ENCODE data around the gene RASGEF1C.

The RASGEF1C gene

GRCh38 chr5:180159756-180160155, 49.3 kb downstream of the RASGEF1C start:
- DNase-seq (ENCODE audit: low spot score) = no peak

DNA sequence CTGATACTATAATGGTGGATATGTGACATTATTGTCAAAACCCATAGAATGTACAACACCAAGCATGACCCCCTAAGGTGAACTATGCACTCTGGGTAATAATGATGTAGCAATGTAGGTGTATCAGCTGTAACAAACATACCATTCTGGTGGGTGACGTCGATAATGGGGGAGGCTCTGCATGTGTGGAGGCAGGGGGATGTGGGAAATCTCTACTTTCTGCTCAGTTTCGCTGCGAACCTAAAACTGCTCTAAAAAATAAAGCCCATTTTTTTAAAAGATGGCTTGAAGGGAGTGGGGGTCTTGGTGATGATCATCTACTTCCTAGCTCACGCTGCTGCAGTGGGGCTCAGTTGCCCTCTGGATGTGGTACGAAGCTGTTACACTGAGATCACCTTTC, 51.1 kb downstream of the RASGEF1C start:
- DNase-seq (ENCODE audit: low spot score) = no peak

- DNase-seq (ENCODE audit: low spot score) = no peak
These were observed 52.9 kb downstream of the RASGEF1C start for GRCh38 chr5:180156141-180156540.

- DNase-seq (ENCODE audit: low spot score) = no peak
These were observed 53.6 kb downstream of the RASGEF1C start for GRCh38 chr5:180155365-180155926.

- DNase-seq (ENCODE audit: low spot score) = no peak
These were observed 54.1 kb downstream of the RASGEF1C start for GRCh38 chr5:180154821-180155364.

GRCh38 chr5:180153991-180154390, 55.0 kb downstream of the RASGEF1C start:
- DNase-seq (ENCODE audit: low spot score) = no peak

- DNase-seq (ENCODE audit: low spot score) = no peak
These were observed 55.9 kb downstream of the RASGEF1C start for GRCh38 chr5:180153099-180153498.

GRCh38 chr5:180143656-180144364, 65.2 kb downstream of the RASGEF1C start:
- no peak for DNase-seq (ENCODE audit: low spot score)

- DNase-seq (ENCODE audit: low spot score) = no peak
These were observed 66.0 kb downstream of the RASGEF1C start for GRCh38 chr5:180142824-180143610.

DNA sequence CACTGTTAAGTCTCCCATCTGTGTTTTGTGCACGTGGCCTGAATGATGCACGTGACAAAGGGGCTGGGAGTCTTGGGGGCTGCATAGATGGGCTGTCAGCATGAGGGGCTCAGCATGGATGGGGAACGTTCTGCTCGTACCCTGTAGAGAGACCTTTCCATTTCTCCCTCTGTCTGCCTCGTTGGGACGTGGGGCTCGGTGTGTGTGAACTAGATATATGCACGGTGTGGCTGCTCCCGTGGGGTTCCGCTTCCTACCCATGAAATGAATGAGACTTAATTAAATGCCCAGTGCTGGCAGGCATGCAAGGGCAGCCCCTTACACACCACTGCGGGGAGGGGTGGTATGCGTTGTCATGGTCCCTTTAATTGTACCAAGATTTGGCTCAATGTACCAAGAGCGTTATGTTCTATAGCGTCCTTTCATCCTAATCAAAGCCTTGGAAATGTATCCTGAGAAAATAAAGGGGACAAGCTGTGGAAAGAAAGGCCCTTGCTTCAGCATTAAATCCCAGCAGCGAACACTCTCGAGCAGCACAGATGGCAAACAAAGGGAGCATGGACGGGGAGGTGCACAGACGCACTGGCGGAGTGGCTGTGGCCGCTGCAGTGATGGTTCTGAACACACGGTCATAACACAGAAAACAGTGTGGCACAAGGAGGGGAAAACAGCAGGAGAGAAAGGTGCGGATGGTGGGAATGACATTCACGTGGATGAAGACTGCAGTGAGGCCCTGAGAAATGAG, 66.8 kb downstream of the RASGEF1C start:
- DNase-seq (ENCODE audit: low spot score) = no peak

GRCh38 chr5:180141068-180141660, 67.8 kb downstream of the RASGEF1C start:
- DNase-seq (ENCODE audit: low spot score) = no peak

DNA sequence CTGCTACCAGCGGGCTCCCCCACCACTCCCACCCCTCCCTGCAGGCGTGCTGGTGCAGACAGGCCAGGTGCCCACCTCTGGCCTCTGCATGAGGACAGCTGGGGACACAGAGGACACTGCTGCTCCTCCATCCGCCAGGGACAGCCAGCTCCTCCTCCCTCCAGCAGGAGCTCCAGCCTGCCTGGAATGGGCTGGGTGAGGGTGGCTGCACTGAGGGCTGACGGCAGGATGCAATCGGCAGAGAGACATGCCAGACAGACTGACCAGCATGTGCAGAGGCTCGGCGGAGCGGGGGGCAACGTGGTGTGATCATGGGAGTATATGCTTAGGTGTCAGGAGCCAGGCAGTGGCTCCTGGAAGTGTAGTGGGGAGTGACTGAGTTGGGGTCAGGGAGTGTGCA, 68.4 kb downstream of the RASGEF1C start:
- DNase-seq (ENCODE audit: low spot score) = no peak

GRCh38 chr5:180140079-180140554, 68.9 kb downstream of the RASGEF1C start:
- DNase-seq (ENCODE audit: low spot score) = no peak

- no peak for DNase-seq (ENCODE audit: low spot score)
These were observed 69.3 kb downstream of the RASGEF1C start for GRCh38 chr5:180139731-180140055.

- DNase-seq (ENCODE audit: low spot score) = no peak
These were observed 69.9 kb downstream of the RASGEF1C start for GRCh38 chr5:180138976-180139730.

DNA sequence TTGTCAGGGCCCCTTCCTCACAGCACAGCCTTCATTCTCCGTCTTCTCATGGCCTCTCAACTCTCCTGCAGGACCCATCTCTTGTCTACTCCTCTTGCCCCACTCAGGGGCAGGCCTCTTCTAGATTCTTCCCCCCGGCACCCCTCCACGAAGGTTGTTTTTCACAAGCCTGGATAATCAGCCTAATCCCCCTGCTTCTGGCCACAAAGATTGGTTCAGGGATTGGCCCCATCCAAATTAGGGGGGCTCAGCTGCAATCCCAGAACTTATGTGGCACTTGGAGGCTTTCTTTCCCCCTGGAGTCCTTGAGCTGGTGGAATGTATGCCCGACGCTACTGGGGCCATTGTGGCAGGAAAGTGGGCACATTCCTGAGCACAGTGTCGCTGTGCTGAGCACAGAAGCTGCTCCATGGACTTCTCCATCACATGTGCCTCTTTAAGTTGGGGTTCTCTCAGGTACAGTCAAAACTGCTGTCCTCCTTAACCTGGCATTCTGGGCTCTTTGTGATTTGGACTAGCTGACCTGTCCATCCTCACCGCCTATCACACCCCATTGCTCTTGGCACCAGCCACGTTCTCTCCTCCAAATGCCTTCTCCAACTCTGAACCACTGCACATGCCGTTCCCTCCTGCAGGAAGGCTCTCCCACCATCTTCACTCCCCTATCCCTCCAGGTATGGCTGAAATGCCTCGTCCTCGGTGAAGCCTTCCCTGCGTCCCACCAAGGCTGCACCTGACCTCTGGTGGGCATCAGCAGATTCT, 70.6 kb downstream of the RASGEF1C start:
- DNase-seq (ENCODE audit: low spot score) = no peak

DNA sequence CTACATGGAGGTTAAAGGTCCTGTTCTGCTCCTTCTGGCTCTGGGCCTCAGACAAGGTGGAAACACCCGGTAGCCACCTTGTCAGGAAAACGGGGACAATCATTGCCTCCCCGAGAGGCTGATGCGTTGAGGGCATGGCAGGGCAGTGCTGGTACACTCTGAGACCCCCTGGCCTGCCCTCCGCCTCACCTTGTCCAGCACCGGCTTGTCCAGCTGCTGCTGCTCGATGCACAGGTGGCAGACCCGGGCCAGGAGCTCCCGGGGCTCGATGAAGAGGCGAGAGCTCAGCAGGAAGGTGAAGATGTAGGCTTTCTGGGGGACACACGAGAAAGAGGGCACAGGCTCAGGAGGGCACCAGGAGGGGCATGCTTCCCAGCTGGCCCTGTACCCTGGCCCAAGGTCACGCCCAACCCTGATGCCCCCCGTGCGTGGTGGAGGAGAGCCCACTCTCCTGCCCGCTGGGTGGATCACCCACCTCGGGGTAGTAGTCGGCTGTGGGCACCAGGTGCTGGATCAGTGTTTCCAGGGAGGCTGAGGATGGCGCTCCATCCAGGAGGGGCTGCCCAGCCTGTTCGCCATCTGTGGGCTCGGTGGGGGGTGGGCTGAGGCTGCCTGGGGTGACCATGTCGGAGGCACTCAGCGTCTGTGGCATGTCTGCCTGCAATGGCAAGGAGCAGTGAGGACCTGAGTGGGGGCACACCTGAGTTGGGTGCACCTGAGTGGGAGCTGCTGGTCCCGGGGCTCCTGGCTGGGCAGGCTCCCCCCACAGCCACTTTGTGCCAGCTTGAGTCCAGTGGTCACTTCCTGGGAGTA, 71.4 kb downstream of the RASGEF1C start:
- DNase-seq (ENCODE audit: low spot score) = no peak

GRCh38 chr5:180136630-180137381, 72.2 kb downstream of the RASGEF1C start:
- DNase-seq (ENCODE audit: low spot score) = no peak
